Mucosa of descending colon (tissue), 3 donors: ENCODE measurements around the gene GET3. TPM values are rescaled to one million over a fixed set of nuclear protein-coding genes. Genes with fewer than 3 reads are reported as not detected.
A peak's percentile ranks its signal among the peaks of the same experiment; 100 is the strongest.
"Not testable (repeated sequence)": the region's sequence is repeated elsewhere in the genome, so short reads cannot be mapped to it uniquely, and the experiment has no call there.

ENCODE experiments used
- ATAC-seq: fragments of 200-7000 bp; cut with Tn5 transposase; one replicate; pipeline ENCODE4 v1.9.1; 2020; ENCODE audit warnings: mild to moderate bottlenecking, moderate library complexity
- DNase-seq, 3 donors: peaks; one replicate each; pipeline ENCODE4 v3.0.0-alpha.2; 2020
- H3K36me3 ChIP-seq: fragments of 200-600 bp; one replicate; pipeline ENCODE4 v1.8.0; 2021; ENCODE audit warnings: low read depth, mild to moderate bottlenecking
- H3K4me1 ChIP-seq: fragments of 200-600 bp; one replicate; pipeline ENCODE4 v1.8.0; 2021; ENCODE audit warnings: low read depth, mild to moderate bottlenecking
- H3K4me3 ChIP-seq: fragments of 200-600 bp; one replicate; pipeline ENCODE4 v1.8.0; 2021; ENCODE audit warnings: mild to moderate bottlenecking
- H3K9me3 ChIP-seq: fragments of 200-600 bp; one replicate; pipeline ENCODE4 v1.8.0; 2021; ENCODE audit warnings: mild to moderate bottlenecking
- CTCF ChIP-seq: fragments of 200-600 bp; IDR thresholded peaks from one replicate; pipeline ENCODE4 v1.8.0; 2022; ENCODE audit warnings: antibody characterized with exemption, mild to moderate bottlenecking
- intact Hi-C, 2 donors: fragments of 100-400 bp; cut with DNase I in 1 of 2; cut with micrococcal nuclease in 1 of 2; formaldehyde crosslinking; loops; one replicate each; pipeline versions ENCODE4 v1.11.0 to v1.11.1; 2022; cut with DNase I, micrococcal nuclease
- total RNA-seq, 3 donors: library from RNA; stranded (reverse); fragmentation: NEBNext Ultra II Directional in 2 of 3; extraction: Animal tissue kit (Norgen Biotek cat#: 25700) in 2 of 3; gene quantifications; one replicate each; pipeline versions ENCODE4 v1.2.1 to v1.2.4, GENCODE V29; 2021 to 2023
- donor health status: DM: no; HTN: no; CAD: no; lungs with moderate emphysema.
- donor health status: DM: no; HTN: no; CAD: no.
- donor health status: DM: no; HTN: yes; CAD: no.

GET3 gene
- total RNA-seq, 3 donors from 2014 or later = 44.8 to 70.5 (median 50.0) TPM

- intact Hi-C loops = no loop called here
- DNase-seq (peak in 2 of 3 donors; percentile 32 to 43), ATAC-seq (peak; percentile 9)
- Histone ChIP-seq H3K9me3 (no peaks in the 10 kb centered on the region), H3K4me3 (no peak overlapping the region), H3K4me1 (peaks cover 21% of the 10 kb centered on the region), H3K36me3 (no peaks in the 10 kb centered on the region)
- TF ChIP-seq CTCF = no peak
Measured at GRCh38 chr19:12720851-12721655, 16.2 kb upstream of the GET3 start.

- Histone ChIP-seq H3K36me3 (no peaks in the 10 kb centered on the region), H3K4me3 (peak overlapping the region; percentile 63), H3K4me1 (peaks cover 21% of the 10 kb centered on the region), H3K9me3 (no peaks in the 10 kb centered on the region)
- DNase-seq (peak; percentile 64 to 84 (median 75)), ATAC-seq (peak; percentile 59)
- no peak for TF ChIP-seq CTCF
- intact Hi-C loops = no loop called here
Measured at GRCh38 chr19:12721656-12722565, 15.4 kb upstream of the GET3 start.

- peaks cover 21% of the 10 kb centered on the region for H3K4me1 ChIP-seq
- no peak for TF ChIP-seq CTCF
- DNase-seq = peak; percentile 92 to 98 (median 98)
Measured at GRCh38 chr19:12722566-12723380, 14.5 kb upstream of the GET3 start.

GRCh38 chr19:12723381-12723640, 14.0 kb upstream of the GET3 start:
- intact Hi-C loops = no loop called here
- Histone ChIP-seq H3K9me3 (no peaks in the 10 kb centered on the region), H3K4me3 (no peak overlapping the region), H3K36me3 (no peaks in the 10 kb centered on the region), H3K4me1 (peaks cover 21% of the 10 kb centered on the region)
- DNase-seq = no peak
- ATAC-seq = no peak
- no peak for TF ChIP-seq CTCF

More at GRCh38 chr19:12722566-12723380, 14.5 kb upstream of the GET3 start:
- peak; percentile 94 for ATAC-seq
- intact Hi-C loops = no loop called here
- Histone ChIP-seq H3K9me3 (no peaks in the 10 kb centered on the region), H3K36me3 (no peaks in the 10 kb centered on the region), H3K4me3 (peak overlapping the region; percentile 63)

- DNase-seq = peak; percentile 73 to 75 (median 73)
- H3K4me1 ChIP-seq = peaks cover 21% of the 10 kb centered on the region
- peak; percentile 57 for ATAC-seq
Measured at GRCh38 chr19:12723641-12724426, 13.5 kb upstream of the GET3 start, which contains the start of gene TNPO2. Gene TNPO2 (minus strand): TSS chr19:12723932. CDS start chr19:12720977, 2,955 bp downstream.

GRCh38 chr19:12725612-12726011, 11.7 kb upstream of the GET3 start:
- H3K36me3 ChIP-seq, DNase-seq, H3K9me3 ChIP-seq, H3K4me3 ChIP-seq, ATAC-seq, intact Hi-C loops: not testable (repeated sequence)
- peaks cover 19% of the 10 kb centered on the region for H3K4me1 ChIP-seq

More at GRCh38 chr19:12723641-12724426, 13.5 kb upstream of the GET3 start, which contains the start of gene TNPO2:
- Histone ChIP-seq H3K9me3 (no peaks in the 10 kb centered on the region), H3K36me3 (no peaks in the 10 kb centered on the region), H3K4me3 (no peak within 1 kb of the TSS)
- intact Hi-C loops = no loop called here
- TF ChIP-seq CTCF = no peak
